Sciatic nerve (tissue), 2 donors: ENCODE results near the gene GPR84. TPM values are rescaled to one million over a fixed set of nuclear protein-coding genes. Genes with fewer than 3 reads are reported as not detected.
"Not testable (repeated sequence)": the region's sequence is repeated elsewhere in the genome, so short reads cannot be mapped to it uniquely, and the experiment has no call there.

Experiments used
- ATAC-seq: fragments of 200-7000 bp; cut with Tn5 transposase; one replicate; pipeline ENCODE4 v1.9.1; 2020; ENCODE audit warnings: mild to moderate bottlenecking, moderate library complexity
- DNase-seq: peaks from one replicate; pipeline ENCODE4 v3.0.0-alpha.2; 2020; ENCODE audit warnings: low spot score
- intact Hi-C: fragments of 100-400 bp; cut with DNase I; formaldehyde crosslinking; loops from one replicate; pipeline ENCODE4 v1.14.2; 2022
- microRNA-seq: library from miRNA; unstranded; fragments of <30 nt; microRNA quantifications from one replicate; pipeline ENCODE4 v1.2.0, GENCODE V29; 2020
- total RNA-seq: library from RNA; stranded (reverse); fragmentation: NEBNext Ultra II Directional; extraction: Animal tissue kit (Norgen Biotek cat#: 25700); gene quantifications from one replicate; pipeline ENCODE4 v1.2.1, GENCODE V29; 2021
- donor health status: DM: no; HTN: no; CAD: no.
- donor health status: DM: no; HTN: no; CAD: no.

GPR84 gene
- total RNA-seq, 1 donor from 2014 or later: 0.53 TPM

GRCh38 chr12:54338698-54339296 lies 25.5 kb downstream of the GPR84 start:
- no peak for DNase-seq
- ATAC-seq: no peak
- intact Hi-C loops: no loop called here

- no peak for DNase-seq
- intact Hi-C loops: no loop called here
- peak; percentile 59 for ATAC-seq
Observed at GRCh38 chr12:54337854-54338650, 26.2 kb downstream of the GPR84 start.

GRCh38 chr12:54337280-54337842 lies 26.9 kb downstream of the GPR84 start:
- ATAC-seq (peak; percentile 68), DNase-seq (no peak)
- intact Hi-C loops: no loop called here

- intact Hi-C loops: no loop called here
- DNase-seq: no peak
Observed at GRCh38 chr12:54333420-54334034, 30.8 kb downstream of the GPR84 start.

GRCh38 chr12:54331461-54331860 lies 32.8 kb downstream of the GPR84 start:
- intact Hi-C loops: no loop called here

More at GRCh38 chr12:54333420-54334034, 30.8 kb downstream of the GPR84 start:
- no peak for ATAC-seq

GRCh38 chr12:54330442-54330841 lies 33.8 kb downstream of the GPR84 start:
- ATAC-seq (no peak), DNase-seq (no peak)

More at GRCh38 chr12:54331461-54331860, 32.8 kb downstream of the GPR84 start:
- no peak for DNase-seq
- no peak for ATAC-seq

GRCh38 chr12:54329759-54330158 lies 34.5 kb downstream of the GPR84 start:
- DNase-seq (no peak), ATAC-seq (no peak)
- intact Hi-C loops: no loop called here

More at GRCh38 chr12:54330442-54330841, 33.8 kb downstream of the GPR84 start:
- intact Hi-C loops: no loop called here

GRCh38 chr12:54328595-54329337 lies 35.5 kb downstream of the GPR84 start:
- intact Hi-C loops: no loop called here
- ATAC-seq (no peak), DNase-seq (no peak)

- intact Hi-C loops, ATAC-seq, DNase-seq: not testable (repeated sequence)
Observed at GRCh38 chr12:54325442-54326109, 38.7 kb downstream of the GPR84 start.

GRCh38 chr12:54324617-54325441 lies 39.5 kb downstream of the GPR84 start, which contains the start of gene COPZ1:
COPZ1 (plus strand) TSS chr12:54325131; CDS start chr12:54325164, 33 bp downstream.
- intact Hi-C loops: no loop called here
- ATAC-seq: peak; percentile 99
- DNase-seq: peak; percentile 95

- intact Hi-C loops: no loop called here
- ATAC-seq (no peak), DNase-seq (no peak)
Observed at GRCh38 chr12:54321363-54321762, 42.9 kb downstream of the GPR84 start.

Small RNA genes within 50 kb of the gene (microRNA-seq; reads per million reads assigned to microRNA genes)
- gene MIR148B: 233 reads per million, percentile 66 among the genes with 10 or more reads in this experiment

Other genes starting within 250 kb of the GPR84 start
- 25.3 TPM for gene SMUG1, start 175.5 kb downstream of the GPR84 start, total RNA-seq
- gene CBX5, start 84.4 kb downstream of the GPR84 start, total RNA-seq: 77.9 TPM
- gene HNRNPA1, start 83.8 kb downstream of the GPR84 start, total RNA-seq: 694 TPM
- gene NFE2, start 63.5 kb downstream of the GPR84 start, total RNA-seq: 7.7 TPM
- gene COPZ1, start 39.4 kb downstream of the GPR84 start, total RNA-seq: 72.5 TPM
- 12.0 TPM for gene ZNF385A, start 20.2 kb upstream of the GPR84 start, total RNA-seq
- gene ITGA5, start 54.8 kb upstream of the GPR84 start, total RNA-seq: 82.3 TPM
- not detected for gene GTSF1, start 109.1 kb upstream of the GPR84 start, total RNA-seq
- 27.8 TPM for gene NCKAP1L, start 133.3 kb upstream of the GPR84 start, total RNA-seq
- gene PDE1B, start 185.1 kb upstream of the GPR84 start, total RNA-seq: 4.5 TPM
- 21.4 TPM for gene PPP1R1A, start 224.2 kb upstream of the GPR84 start, total RNA-seq